Activated CD4-positive, alpha-beta T cell treated with anti-CD3 and anti-CD28 coated beads for 1 hour (primary cell): ENCODE results near the gene ATG14.
A peak's percentile ranks its signal among the peaks of the same experiment; 100 is the strongest.
"Not testable (repeated sequence)": the region's sequence is repeated elsewhere in the genome, so short reads cannot be mapped to it uniquely, and the experiment has no call there.

ENCODE experiments used
- DNase-seq: peaks from one replicate; pipeline ENCODE4 v3.0.0-alpha.2; 2020

ATG14 gene

GRCh38 chr14:55383541-55384140 lies 28.0 kb downstream of the ATG14 start:
- no peak for DNase-seq

- not testable (repeated sequence) for DNase-seq
These were observed 28.6 kb downstream of the ATG14 start for GRCh38 chr14:55383056-55383466.

- no peak for DNase-seq
These were observed 29.1 kb downstream of the ATG14 start for GRCh38 chr14:55382483-55382882.

- DNase-seq: no peak
These were observed 30.1 kb downstream of the ATG14 start for GRCh38 chr14:55381561-55381960.

GRCh38 chr14:55381040-55381439 lies 30.6 kb downstream of the ATG14 start:
- no peak for DNase-seq

- no peak for DNase-seq
These were observed 34.4 kb downstream of the ATG14 start for GRCh38 chr14:55377236-55377635.

- DNase-seq: no peak
These were observed 36.9 kb downstream of the ATG14 start for GRCh38 chr14:55374771-55375170.

GRCh38 chr14:55373784-55374705 lies 37.6 kb downstream of the ATG14 start:
- DNase-seq: no peak

GRCh38 chr14:55372825-55373224 lies 38.8 kb downstream of the ATG14 start:
- DNase-seq: no peak

- no peak for DNase-seq
These were observed 39.2 kb downstream of the ATG14 start for GRCh38 chr14:55372423-55372822.

- no peak for DNase-seq
These were observed 40.7 kb downstream of the ATG14 start for GRCh38 chr14:55370883-55371455.

- DNase-seq: no peak
These were observed 45.4 kb downstream of the ATG14 start for GRCh38 chr14:55366271-55366670.

GRCh38 chr14:55361190-55361589 lies 50.4 kb downstream of the ATG14 start:
- DNase-seq: no peak

- DNase-seq: no peak
These were observed 52.3 kb downstream of the ATG14 start for GRCh38 chr14:55359307-55359706.

GRCh38 chr14:55356913-55357312 lies 54.7 kb downstream of the ATG14 start:
- no peak for DNase-seq

- no peak for DNase-seq
These were observed 55.7 kb downstream of the ATG14 start for GRCh38 chr14:55355922-55356321.

- DNase-seq: peak; percentile 38
These were observed 57.1 kb downstream of the ATG14 start for GRCh38 chr14:55354500-55354899.

GRCh38 chr14:55353686-55354467 lies 57.8 kb downstream of the ATG14 start:
- no peak for DNase-seq

GRCh38 chr14:55352201-55352600 lies 59.4 kb downstream of the ATG14 start:
- no peak for DNase-seq

- DNase-seq: no peak
These were observed 60.5 kb downstream of the ATG14 start for GRCh38 chr14:55351111-55351510.

GRCh38 chr14:55350461-55350860 lies 61.2 kb downstream of the ATG14 start:
- DNase-seq: no peak

- no peak for DNase-seq
These were observed 62.1 kb downstream of the ATG14 start for GRCh38 chr14:55349565-55349964.

GRCh38 chr14:55348766-55349453 lies 62.7 kb downstream of the ATG14 start:
- DNase-seq: no peak
